Activated naive CD8-positive, alpha-beta T cell (primary cell): ENCODE results near the gene STRN4.
"Not testable (repeated sequence)": the region's sequence is repeated elsewhere in the genome, so short reads cannot be mapped to it uniquely, and the experiment has no call there.

Experiments used
- H3K27ac Mint-ChIP-seq: one replicate; pipeline ENCODE4 v1.8.0; 2021; ENCODE audit warnings: mixed read lengths
- H3K27me3 Mint-ChIP-seq: one replicate; pipeline ENCODE4 v1.8.0; 2021; ENCODE audit warnings: mixed read lengths
- H3K36me3 Mint-ChIP-seq: one replicate; pipeline ENCODE4 v1.8.0; 2021; ENCODE audit warnings: mixed read lengths
- H3K4me1 Mint-ChIP-seq: one replicate; pipeline ENCODE4 v1.8.0; 2021; ENCODE audit warnings: low read depth, mixed read lengths
- H3K4me3 Mint-ChIP-seq: one replicate; pipeline ENCODE4 v1.8.0; 2021; ENCODE audit warnings: mild to moderate bottlenecking, mixed read lengths
- H3K9me3 Mint-ChIP-seq: one replicate; pipeline ENCODE4 v1.8.0; 2021; ENCODE audit warnings: low read depth, mixed read lengths

The STRN4 gene

GRCh38 chr19:46782355-46783019, 36.2 kb upstream of the STRN4 start:
- Mint-ChIP-seq H3K4me3 (peak overlapping the region; percentile 63), H3K4me1 (peaks cover 31% of the 10 kb centered on the region), H3K9me3 (no peaks in the 10 kb centered on the region), H3K27me3 (no peaks in the 10 kb centered on the region), H3K36me3 (peaks cover 22% of the 10 kb centered on the region), H3K27ac (no peak overlapping the region)

- H3K36me3 Mint-ChIP-seq, H3K27me3 Mint-ChIP-seq, H3K4me1 Mint-ChIP-seq, H3K9me3 Mint-ChIP-seq, H3K4me3 Mint-ChIP-seq: not testable (repeated sequence)
- H3K27ac Mint-ChIP-seq, result peak overlapping the region; percentile 28
Observed at GRCh38 chr19:46777956-46778645, 31.9 kb upstream of the STRN4 start.

GRCh38 chr19:46776927-46777911, 31.0 kb upstream of the STRN4 start:
- H3K4me3 Mint-ChIP-seq, result no peak overlapping the region
- peaks cover 5% of the 10 kb centered on the region for H3K36me3 Mint-ChIP-seq
- peak overlapping the region; percentile 28 for H3K27ac Mint-ChIP-seq
- H3K9me3 Mint-ChIP-seq, result no peaks in the 10 kb centered on the region
- no peaks in the 10 kb centered on the region for H3K27me3 Mint-ChIP-seq
- peaks cover 3% of the 10 kb centered on the region for H3K4me1 Mint-ChIP-seq

- no peaks in the 10 kb centered on the region for H3K27me3 Mint-ChIP-seq
- peaks cover 3% of the 10 kb centered on the region for H3K4me1 Mint-ChIP-seq
- H3K27ac Mint-ChIP-seq, result no peak overlapping the region
- no peak overlapping the region for H3K4me3 Mint-ChIP-seq
- no peaks in the 10 kb centered on the region for H3K9me3 Mint-ChIP-seq
- H3K36me3 Mint-ChIP-seq, result peaks cover 5% of the 10 kb centered on the region
Observed at GRCh38 chr19:46775642-46776258, 29.5 kb upstream of the STRN4 start.

- Mint-ChIP-seq H3K27ac (no peak overlapping the region), H3K27me3 (no peaks in the 10 kb centered on the region), H3K4me1 (no peaks in the 10 kb centered on the region), H3K9me3 (no peaks in the 10 kb centered on the region), H3K36me3 (peaks cover 5% of the 10 kb centered on the region), H3K4me3 (no peak overlapping the region)
Observed at GRCh38 chr19:46773018-46773399, 26.8 kb upstream of the STRN4 start.

GRCh38 chr19:46772170-46773017, 26.1 kb upstream of the STRN4 start:
- H3K9me3 Mint-ChIP-seq, result no peaks in the 10 kb centered on the region
- H3K36me3 Mint-ChIP-seq, result peaks cover 3% of the 10 kb centered on the region
- H3K27me3 Mint-ChIP-seq, result no peaks in the 10 kb centered on the region
- no peak overlapping the region for H3K4me3 Mint-ChIP-seq
- H3K4me1 Mint-ChIP-seq, result no peaks in the 10 kb centered on the region
- H3K27ac Mint-ChIP-seq, result no peak overlapping the region

- not testable (repeated sequence) for H3K4me1 Mint-ChIP-seq, H3K27me3 Mint-ChIP-seq, H3K9me3 Mint-ChIP-seq, H3K4me3 Mint-ChIP-seq, H3K36me3 Mint-ChIP-seq, H3K27ac Mint-ChIP-seq
Observed at GRCh38 chr19:46768746-46769145, 22.5 kb upstream of the STRN4 start.

- Mint-ChIP-seq H3K4me1 (peaks cover 2% of the 10 kb centered on the region), H3K9me3 (no peaks in the 10 kb centered on the region), H3K27me3 (no peaks in the 10 kb centered on the region), H3K27ac (no peak overlapping the region), H3K36me3 (no peaks in the 10 kb centered on the region), H3K4me3 (no peak overlapping the region)
Observed at GRCh38 chr19:46766569-46767317, 20.5 kb upstream of the STRN4 start.

GRCh38 chr19:46764817-46765291, 18.6 kb upstream of the STRN4 start:
- Mint-ChIP-seq H3K9me3 (no peaks in the 10 kb centered on the region), H3K27ac (no peak overlapping the region), H3K4me1 (peaks cover 2% of the 10 kb centered on the region), H3K4me3 (no peak overlapping the region), H3K36me3 (no peaks in the 10 kb centered on the region), H3K27me3 (no peaks in the 10 kb centered on the region)

GRCh38 chr19:46762245-46762890, 16.1 kb upstream of the STRN4 start:
- Mint-ChIP-seq H3K27me3 (no peaks in the 10 kb centered on the region), H3K36me3 (no peaks in the 10 kb centered on the region), H3K27ac (no peak overlapping the region), H3K4me1 (peaks cover 4% of the 10 kb centered on the region), H3K4me3 (no peak overlapping the region), H3K9me3 (no peaks in the 10 kb centered on the region)

- peaks cover 1% of the 10 kb centered on the region for H3K4me1 Mint-ChIP-seq
- no peaks in the 10 kb centered on the region for H3K9me3 Mint-ChIP-seq
- H3K27ac Mint-ChIP-seq, result no peak overlapping the region
- no peaks in the 10 kb centered on the region for H3K36me3 Mint-ChIP-seq
- no peak overlapping the region for H3K4me3 Mint-ChIP-seq
- H3K27me3 Mint-ChIP-seq, result no peaks in the 10 kb centered on the region
Observed at GRCh38 chr19:46761418-46761831, 15.2 kb upstream of the STRN4 start.

- not testable (repeated sequence) for H3K4me1 Mint-ChIP-seq, H3K4me3 Mint-ChIP-seq, H3K27me3 Mint-ChIP-seq, H3K36me3 Mint-ChIP-seq, H3K27ac Mint-ChIP-seq, H3K9me3 Mint-ChIP-seq
Observed at GRCh38 chr19:46760897-46761296, 14.6 kb upstream of the STRN4 start.

- H3K27ac Mint-ChIP-seq, result no peak overlapping the region
- no peak overlapping the region for H3K4me3 Mint-ChIP-seq
- peaks cover 1% of the 10 kb centered on the region for H3K4me1 Mint-ChIP-seq
- H3K9me3 Mint-ChIP-seq, result no peaks in the 10 kb centered on the region
- no peaks in the 10 kb centered on the region for H3K27me3 Mint-ChIP-seq
- no peaks in the 10 kb centered on the region for H3K36me3 Mint-ChIP-seq
Observed at GRCh38 chr19:46760363-46760762, 14.1 kb upstream of the STRN4 start.
